Left forelimb (tissue), 1 donor: ENCODE results near the gene ATPAF2.
"Not testable (repeated sequence)": the region's sequence is repeated elsewhere in the genome, so short reads cannot be mapped to it uniquely, and the experiment has no call there.

ENCODE experiments used
- DNase-seq: peaks from one replicate; pipeline ENCODE4 v3.0.0-alpha.2; 2018; ENCODE audit warnings: low spot score

ATPAF2 gene

GRCh38 chr17:18009609-18010420 is 29.2 kb downstream of the ATPAF2 start:
- no peak for DNase-seq

GRCh38 chr17:18008496-18009268 is 30.3 kb downstream of the ATPAF2 start:
- no peak for DNase-seq

- no peak for DNase-seq
Measured at GRCh38 chr17:18006495-18007239, 32.3 kb downstream of the ATPAF2 start.

GRCh38 chr17:18005496-18005895 is 33.5 kb downstream of the ATPAF2 start:
- DNase-seq, result no peak

GRCh38 chr17:18004884-18005305 is 34.1 kb downstream of the ATPAF2 start:
- DNase-seq, result no peak

- no peak for DNase-seq
Measured at GRCh38 chr17:18004345-18004744, 34.6 kb downstream of the ATPAF2 start.

GRCh38 chr17:18002171-18002570 is 36.8 kb downstream of the ATPAF2 start:
- no peak for DNase-seq

GRCh38 chr17:18000030-18000408 is 38.9 kb downstream of the ATPAF2 start:
- DNase-seq, result no peak

- no peak for DNase-seq
Measured at GRCh38 chr17:17999364-18000029, 39.5 kb downstream of the ATPAF2 start.

GRCh38 chr17:17998934-17999333 is 40.0 kb downstream of the ATPAF2 start:
- DNase-seq, result no peak

- DNase-seq, result not testable (repeated sequence)
Measured at GRCh38 chr17:17995887-17996286, 43.1 kb downstream of the ATPAF2 start.

- no peak for DNase-seq
Measured at GRCh38 chr17:17994271-17995069, 44.5 kb downstream of the ATPAF2 start.

- DNase-seq, result no peak
Measured at GRCh38 chr17:17993852-17994251, 45.1 kb downstream of the ATPAF2 start.

GRCh38 chr17:17993366-17993765 is 45.6 kb downstream of the ATPAF2 start:
- DNase-seq, result no peak

GRCh38 chr17:17990282-17990681 is 48.7 kb downstream of the ATPAF2 start:
- no peak for DNase-seq

GRCh38 chr17:17989618-17990017 is 49.4 kb downstream of the ATPAF2 start:
- DNase-seq, result no peak

- no peak for DNase-seq
Measured at GRCh38 chr17:17989081-17989480, 49.9 kb downstream of the ATPAF2 start.

- DNase-seq, result no peak
Measured at GRCh38 chr17:17988427-17988945, 50.5 kb downstream of the ATPAF2 start.

- no peak for DNase-seq
Measured at GRCh38 chr17:17987901-17988300, 51.1 kb downstream of the ATPAF2 start.

- no peak for DNase-seq
Measured at GRCh38 chr17:17987187-17987896, 51.6 kb downstream of the ATPAF2 start.
